Measurements from ENCODE around the gene SERPINB8. TPM values are rescaled to one million over a fixed set of nuclear protein-coding genes. Genes with fewer than 3 reads are reported as not detected.

SERPINB8 gene
- polyA plus RNA-seq, 1 donor (not counting 4 experiments of a cell fraction or from before 2014, with no cell fraction given) = 48.9 TPM

DNA sequence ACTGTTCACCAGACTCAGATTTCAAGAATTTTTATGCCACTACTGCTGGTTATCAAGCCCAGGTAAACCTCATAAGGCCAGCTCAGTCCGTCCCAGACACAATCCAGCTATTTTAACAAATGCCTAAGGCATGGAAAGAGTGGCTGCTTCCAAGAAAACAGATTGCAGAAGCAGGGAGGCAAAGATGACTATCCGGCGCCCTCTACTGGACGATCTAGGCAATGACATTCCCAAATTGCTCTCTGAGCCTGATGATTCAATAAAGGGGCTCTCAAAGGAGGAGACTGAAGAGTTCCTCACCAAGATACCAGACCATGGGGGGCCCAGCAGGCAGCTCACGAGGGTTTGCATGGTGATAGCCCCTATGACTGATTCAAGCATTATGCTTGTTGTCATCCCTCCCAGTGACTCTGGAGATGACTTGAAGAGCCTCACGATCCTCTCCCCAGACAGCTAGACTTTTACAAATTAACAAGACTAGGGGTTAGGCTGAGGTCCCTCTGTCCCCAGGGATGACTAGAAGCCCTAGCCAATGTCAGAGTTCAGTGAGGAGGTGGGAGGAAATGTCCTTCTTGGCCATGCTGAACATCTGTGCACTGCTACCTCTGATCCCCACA, 25.0 kb downstream of the SERPINB8 start:
- no peaks in the 10 kb centered on the region for H3K36me3 ChIP-seq (ENCODE audit: control insufficient read depth in 2 of 2, extremely low read depth in 1 of 2, insufficient read depth in 2 of 2, low read length in 2 of 2)
- no peak for DNase-seq (ENCODE audit: low read depth, low spot score)
- peak; percentile 58 for FAIRE-seq
- no peaks in the 10 kb centered on the region for H3K79me2 ChIP-seq (ENCODE audit: control insufficient read depth, insufficient read depth, low read length)
- peaks cover 4% of the 10 kb centered on the region for H3K9me3 ChIP-seq (ENCODE audit: control insufficient read depth, low read depth, low read length)
- TF ChIP-seq, protein P1, sequence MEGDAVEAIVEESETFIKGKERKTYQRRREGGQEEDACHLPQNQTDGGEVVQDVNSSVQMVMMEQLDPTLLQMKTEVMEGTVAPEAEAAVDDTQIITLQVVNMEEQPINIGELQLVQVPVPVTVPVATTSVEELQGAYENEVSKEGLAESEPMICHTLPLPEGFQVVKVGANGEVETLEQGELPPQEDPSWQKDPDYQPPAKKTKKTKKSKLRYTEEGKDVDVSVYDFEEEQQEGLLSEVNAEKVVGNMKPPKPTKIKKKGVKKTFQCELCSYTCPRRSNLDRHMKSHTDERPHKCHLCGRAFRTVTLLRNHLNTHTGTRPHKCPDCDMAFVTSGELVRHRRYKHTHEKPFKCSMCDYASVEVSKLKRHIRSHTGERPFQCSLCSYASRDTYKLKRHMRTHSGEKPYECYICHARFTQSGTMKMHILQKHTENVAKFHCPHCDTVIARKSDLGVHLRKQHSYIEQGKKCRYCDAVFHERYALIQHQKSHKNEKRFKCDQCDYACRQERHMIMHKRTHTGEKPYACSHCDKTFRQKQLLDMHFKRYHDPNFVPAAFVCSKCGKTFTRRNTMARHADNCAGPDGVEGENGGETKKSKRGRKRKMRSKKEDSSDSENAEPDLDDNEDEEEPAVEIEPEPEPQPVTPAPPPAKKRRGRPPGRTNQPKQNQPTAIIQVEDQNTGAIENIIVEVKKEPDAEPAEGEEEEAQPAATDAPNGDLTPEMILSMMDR (optimal IDR thresholded peaks at IDR 0.05 in 1 of 3, IDR thresholded peaks at IDR 0.05 in 1 of 3, conservative IDR thresholded peaks at IDR 0.05 in 1 of 3; ENCODE audit: extremely low read depth in 1 of 3, insufficient read depth in 2 of 3, low read length in 3 of 3) = peak; percentile 82 to 95 (median 85)
- no peak for TF ChIP-seq EZH2 (IDR thresholded peaks at IDR 0.05; ENCODE audit: low read length)
- H3K9ac ChIP-seq (ENCODE audit: control insufficient read depth, extremely low read depth, insufficient read depth, low read length) = no peak overlapping the region
- H4K20me1 ChIP-seq (ENCODE audit: control insufficient read depth, extremely low read depth, insufficient read depth, low read length) = no peaks in the 10 kb centered on the region
- H3K4me3 ChIP-seq (ENCODE audit: control insufficient read depth in 2 of 3, extremely low read depth in 1 of 3, insufficient read depth in 2 of 3, low read depth in 1 of 3, low read length in 3 of 3) = no peak overlapping the region
- no peaks in the 10 kb centered on the region for H3K9me1 ChIP-seq (ENCODE audit: control insufficient read depth, extremely low read depth, insufficient read depth, low read length)
- dilution Hi-C loops (cut with MboI; ENCODE audit: extremely low pct_ligation_motif_present, low sequenced_read_pairs) = no loop called here
- no peaks in the 10 kb centered on the region for H3K27me3 ChIP-seq (ENCODE audit: control insufficient read depth, extremely low read depth, insufficient read depth, low read length)
- no peak overlapping the region for H3K4me2 ChIP-seq (ENCODE audit: control insufficient read depth, extremely low read depth, insufficient read depth, low read depth, low read length)
- no peak overlapping the region for H2AFZ ChIP-seq (ENCODE audit: control insufficient read depth, low read length)
- H3K4me1 ChIP-seq (ENCODE audit: control insufficient read depth, extremely low read depth, insufficient read depth, low read length) = peaks cover 21% of the 10 kb centered on the region
- no peak overlapping the region for H3K27ac ChIP-seq (ENCODE audit: control insufficient read depth, insufficient read depth, low read length)

DNA sequence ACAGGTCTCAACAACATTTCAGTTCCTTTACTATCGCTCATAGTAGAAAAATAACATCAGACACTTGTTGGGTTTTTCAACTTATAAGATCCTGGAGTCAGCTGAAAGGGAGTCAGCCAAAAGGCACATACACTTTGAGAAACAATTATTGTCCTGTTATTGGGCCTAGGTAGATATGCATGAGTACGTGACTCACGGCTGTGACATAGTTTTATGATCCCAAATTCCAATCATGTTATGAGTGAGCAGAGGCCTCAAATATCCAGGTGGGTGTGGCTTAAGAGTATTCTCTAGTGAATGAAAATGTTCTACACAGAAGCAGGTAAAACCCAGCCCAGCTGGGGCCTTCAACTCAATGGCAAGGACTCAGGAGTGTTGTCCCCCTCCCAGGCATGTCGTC, 27.2 kb downstream of the SERPINB8 start:
- peak overlapping the region; percentile 55 for H3K9ac ChIP-seq (ENCODE audit: control insufficient read depth, extremely low read depth, insufficient read depth, low read length)
- H3K36me3 ChIP-seq (ENCODE audit: control insufficient read depth in 2 of 2, extremely low read depth in 1 of 2, insufficient read depth in 2 of 2, low read length in 2 of 2) = no peaks in the 10 kb centered on the region
- peaks cover 21% of the 10 kb centered on the region for H3K4me1 ChIP-seq (ENCODE audit: control insufficient read depth, extremely low read depth, insufficient read depth, low read length)
- H3K27ac ChIP-seq (ENCODE audit: control insufficient read depth, insufficient read depth, low read length) = peak overlapping the region; percentile 82
- H4K20me1 ChIP-seq (ENCODE audit: control insufficient read depth, extremely low read depth, insufficient read depth, low read length) = no peaks in the 10 kb centered on the region
- peak overlapping the region; percentile 49 for H3K4me2 ChIP-seq (ENCODE audit: control insufficient read depth, extremely low read depth, insufficient read depth, low read depth, low read length)
- peak; percentile 65 for FAIRE-seq
- TF ChIP-seq, protein P1 (optimal IDR thresholded peaks at IDR 0.05 in 1 of 3, IDR thresholded peaks at IDR 0.05 in 1 of 3, conservative IDR thresholded peaks at IDR 0.05 in 1 of 3; ENCODE audit: extremely low read depth in 1 of 3, insufficient read depth in 2 of 3, low read length in 3 of 3) = no peak
- TF ChIP-seq EZH2 (IDR thresholded peaks at IDR 0.05; ENCODE audit: low read length) = no peak
- no peaks in the 10 kb centered on the region for H3K79me2 ChIP-seq (ENCODE audit: control insufficient read depth, insufficient read depth, low read length)
- no peak for DNase-seq (ENCODE audit: low read depth, low spot score)
- H3K27me3 ChIP-seq (ENCODE audit: control insufficient read depth, extremely low read depth, insufficient read depth, low read length) = no peaks in the 10 kb centered on the region
- dilution Hi-C loops (cut with MboI; ENCODE audit: extremely low pct_ligation_motif_present, low sequenced_read_pairs) = no loop called here
- peak overlapping the region in 2 of 3 experiments; percentile 25 to 46 for H3K4me3 ChIP-seq (ENCODE audit: control insufficient read depth in 2 of 3, extremely low read depth in 1 of 3, insufficient read depth in 2 of 3, low read depth in 1 of 3, low read length in 3 of 3)
- peaks cover 4% of the 10 kb centered on the region for H3K9me3 ChIP-seq (ENCODE audit: control insufficient read depth, low read depth, low read length)
- H2AFZ ChIP-seq (ENCODE audit: control insufficient read depth, low read length) = no peak overlapping the region
- no peaks in the 10 kb centered on the region for H3K9me1 ChIP-seq (ENCODE audit: control insufficient read depth, extremely low read depth, insufficient read depth, low read length)
